COR-L47 (cell line): ENCODE data around the gene ARSI.
"Not testable (repeated sequence)": the region's sequence is repeated elsewhere in the genome, so short reads cannot be mapped to it uniquely, and the experiment has no call there.

Source experiments
- DNase-seq: peaks from one replicate; lab custom pipeline; 2025; lab: John Stamatoyannopoulos, UW

The ARSI gene

GRCh38 chr5:150265870-150266383 is 36.8 kb downstream of the ARSI start:
- DNase-seq: no peak

- no peak for DNase-seq
These were observed 37.8 kb downstream of the ARSI start for GRCh38 chr5:150264667-150265603.

GRCh38 chr5:150263801-150264621 is 38.7 kb downstream of the ARSI start:
- no peak for DNase-seq

- no peak for DNase-seq
These were observed 39.3 kb downstream of the ARSI start for GRCh38 chr5:150263375-150263775.

- no peak for DNase-seq
These were observed 40.2 kb downstream of the ARSI start for GRCh38 chr5:150262502-150262901.

- DNase-seq: no peak
These were observed 41.5 kb downstream of the ARSI start for GRCh38 chr5:150261231-150261630.

- DNase-seq: no peak
These were observed 44.6 kb downstream of the ARSI start for GRCh38 chr5:150258130-150258529.

GRCh38 chr5:150257424-150257823 is 45.3 kb downstream of the ARSI start:
- no peak for DNase-seq

GRCh38 chr5:150256410-150257064 is 46.2 kb downstream of the ARSI start:
- DNase-seq: no peak

GRCh38 chr5:150255659-150256409 is 46.9 kb downstream of the ARSI start:
- DNase-seq: no peak

GRCh38 chr5:150254774-150255173 is 47.9 kb downstream of the ARSI start:
- DNase-seq: no peak

- no peak for DNase-seq
These were observed 48.3 kb downstream of the ARSI start for GRCh38 chr5:150254363-150254762.

- DNase-seq: no peak
These were observed 49.1 kb downstream of the ARSI start for GRCh38 chr5:150253416-150254208.

- DNase-seq: no peak
These were observed 50.2 kb downstream of the ARSI start for GRCh38 chr5:150252489-150252888.

GRCh38 chr5:150251504-150251903 is 51.2 kb downstream of the ARSI start:
- DNase-seq: no peak

- no peak for DNase-seq
These were observed 53.0 kb downstream of the ARSI start for GRCh38 chr5:150249744-150250143.

GRCh38 chr5:150248946-150249345 is 53.8 kb downstream of the ARSI start:
- DNase-seq: no peak

- not testable (repeated sequence) for DNase-seq
These were observed 54.2 kb downstream of the ARSI start for GRCh38 chr5:150248493-150248892.

GRCh38 chr5:150247726-150248125 is 55.0 kb downstream of the ARSI start:
- no peak for DNase-seq

GRCh38 chr5:150246835-150247234 is 55.9 kb downstream of the ARSI start:
- DNase-seq: no peak

GRCh38 chr5:150246429-150246828 is 56.3 kb downstream of the ARSI start:
- DNase-seq: no peak
